ENCODE results near the gene CD1B.
"Not testable (repeated sequence)": the region's sequence is repeated elsewhere in the genome, so short reads cannot be mapped to it uniquely, and the experiment has no call there.

- not testable (repeated sequence) for TF ChIP-seq CTCF (tag by site-specific recombination; IDR thresholded peaks at IDR 0.05); ZNF274 (IDR thresholded peaks at IDR 0.05; ENCODE audit: low read length); ZNF274 (tag by site-specific recombination; IDR thresholded peaks at IDR 0.05; ENCODE audit: borderline replicate concordance)
These were observed 5.1 kb upstream of the CD1B start for GRCh38 chr1:158336413-158336812.

Measured in HEK293 (cell line).